Peyer's patch (tissue), 4 donors: ENCODE data around the gene ULBP2.

Experiments used
- CTCF ChIP-seq, 6 experiments: fragments of 450-650 bp in 4 of 6; fragments of 200-600 bp in 2 of 6; sonication (generic) in 1 of 6; IDR thresholded peaks; one replicate each; pipeline ENCODE4 v1.5.1; 2017 to 2019; ENCODE audit warnings: antibody characterized with exemption in 6 of 6, mild to moderate bottlenecking in 3 of 6, moderate library complexity in 1 of 6
- POLR2A ChIP-seq, 2 donors: fragments of 450-650 bp; IDR thresholded peaks; one replicate each; pipeline ENCODE4 v1.5.1; 2017; ENCODE audit warnings: antibody characterized with exemption in 2 of 2, mild to moderate bottlenecking in 2 of 2, moderate library complexity in 2 of 2

DNA sequence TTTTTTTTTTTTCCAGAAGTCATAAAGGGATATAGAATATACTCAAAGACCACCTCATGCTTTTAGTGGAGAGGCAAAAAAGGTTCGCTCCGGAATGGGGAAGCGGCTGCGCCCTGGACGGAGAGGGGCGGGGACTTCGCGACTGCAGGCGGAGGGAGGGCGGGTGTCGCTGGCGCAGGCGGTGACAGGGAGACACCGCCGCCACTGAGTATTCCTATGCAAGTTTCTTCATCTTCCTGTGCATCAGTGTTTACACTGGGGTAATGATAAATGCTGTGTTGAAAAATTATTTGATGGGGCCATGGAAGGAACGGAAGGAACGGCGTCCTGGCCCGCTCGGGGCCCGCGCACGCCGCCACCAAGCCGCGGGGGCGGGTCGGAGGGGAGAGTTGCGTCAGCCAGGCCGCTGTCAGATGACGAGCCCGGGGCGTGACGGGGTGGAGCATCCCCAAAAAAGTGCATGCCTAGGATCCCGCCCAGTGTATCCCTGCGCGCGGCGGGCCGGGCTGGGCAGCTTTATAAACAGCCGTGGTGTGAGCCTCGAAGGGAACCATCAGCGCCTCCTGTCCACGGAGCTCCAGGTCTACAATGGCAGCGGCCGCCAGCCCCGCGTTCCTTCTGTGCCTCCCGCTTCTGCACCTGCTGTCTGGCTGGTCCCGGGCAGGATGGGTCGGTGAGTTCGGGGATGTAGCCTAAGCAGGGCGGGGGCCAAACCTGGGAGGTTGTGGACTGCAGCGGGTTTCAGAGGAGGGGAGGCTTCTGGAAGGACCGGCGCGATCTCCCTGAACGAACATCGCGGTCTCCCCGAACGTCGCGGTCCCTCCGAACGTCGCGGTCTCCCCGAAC is 21.9 kb downstream of the ULBP2 start, which contains the start of gene ULBP1:
- no peak for TF ChIP-seq CTCF (IDR thresholded peaks at IDR 0.05)
- no peak for TF ChIP-seq POLR2A (IDR thresholded peaks at IDR 0.05)
